IMR-90 (cell line): Measurements from ENCODE around the gene SIK3.

Source experiments
- FOS ChIP-seq: fragments of 150-350 bp; IDR thresholded peaks from 2 replicates; pipeline ENCODE4 v1.6.1; 2016; ENCODE audit warnings: low read depth, low read length
- TF ChIP-seq, protein P1 (sequence below): conservative IDR thresholded peaks from 2 replicates; pipeline ENCODE4 v1.5.1; 2012; ENCODE audit warnings: mild to moderate bottlenecking, low read depth, low read length, improper control_type of control experiment

GRCh38 chr11:116828632-116829524 is 269.4 kb downstream of the SIK3 start:
- no peak for TF ChIP-seq FOS
- TF ChIP-seq, protein P1, sequence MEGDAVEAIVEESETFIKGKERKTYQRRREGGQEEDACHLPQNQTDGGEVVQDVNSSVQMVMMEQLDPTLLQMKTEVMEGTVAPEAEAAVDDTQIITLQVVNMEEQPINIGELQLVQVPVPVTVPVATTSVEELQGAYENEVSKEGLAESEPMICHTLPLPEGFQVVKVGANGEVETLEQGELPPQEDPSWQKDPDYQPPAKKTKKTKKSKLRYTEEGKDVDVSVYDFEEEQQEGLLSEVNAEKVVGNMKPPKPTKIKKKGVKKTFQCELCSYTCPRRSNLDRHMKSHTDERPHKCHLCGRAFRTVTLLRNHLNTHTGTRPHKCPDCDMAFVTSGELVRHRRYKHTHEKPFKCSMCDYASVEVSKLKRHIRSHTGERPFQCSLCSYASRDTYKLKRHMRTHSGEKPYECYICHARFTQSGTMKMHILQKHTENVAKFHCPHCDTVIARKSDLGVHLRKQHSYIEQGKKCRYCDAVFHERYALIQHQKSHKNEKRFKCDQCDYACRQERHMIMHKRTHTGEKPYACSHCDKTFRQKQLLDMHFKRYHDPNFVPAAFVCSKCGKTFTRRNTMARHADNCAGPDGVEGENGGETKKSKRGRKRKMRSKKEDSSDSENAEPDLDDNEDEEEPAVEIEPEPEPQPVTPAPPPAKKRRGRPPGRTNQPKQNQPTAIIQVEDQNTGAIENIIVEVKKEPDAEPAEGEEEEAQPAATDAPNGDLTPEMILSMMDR: no peak
